Airway epithelial cell (primary cell): ENCODE measurements around the gene KCND2. TPM values are rescaled to one million over a fixed set of nuclear protein-coding genes. Genes with fewer than 3 reads are reported as not detected.

Source experiments
- total RNA-seq: library from RNA; depleted of rRNA; stranded (reverse); fragments of >200 nt; gene quantifications from 2 replicates; pipeline ENCODE4 v1.2.3, GENCODE V29; 2015

KCND2 gene
- total RNA-seq, result not detected in 2 replicates

GRCh38 chr7:120272701-120273475 is at the start of gene KCND2:
TSS of gene KCND2 (plus strand) at chr7:120273175.

